ENCODE measurements around the gene RIMBP2.

RIMBP2 gene

GRCh38 chr12:130683080-130683479 lies 33.0 kb downstream of the RIMBP2 start:
- H3K4me3 ChIP-seq (ENCODE audit: control insufficient read depth in 1 of 7, extremely low read depth in 1 of 7, insufficient read depth in 4 of 7, low read depth in 2 of 7, low read length in 6 of 7): no peak overlapping the region
- H3K4me1 ChIP-seq (ENCODE audit: control extremely low read depth in 1 of 4, control insufficient read depth in 4 of 4, insufficient read depth in 4 of 4, low read length in 3 of 4): peaks cover 0 to under 1% (median 0%) of the 10 kb centered on the region in 4 experiments
- no peak for DNase-seq
- H3K27ac ChIP-seq (ENCODE audit: insufficient read depth in 1 of 2, low read depth in 1 of 2, low read length in 2 of 2, poor library complexity in 1 of 2, severe bottlenecking in 2 of 2): no peak overlapping the region
- CTCF ChIA-PET: interaction anchor here (0.7 kb wide), 1 partner anchor 27 kb away, joined by 3 read pairs; no protein-coding TSS in a partner anchor
- WGBS (ENCODE audit: insufficient coverage): 98% methylated on average over 7 of the region's 7 CpGs
- H3K27me3 ChIP-seq (replicated peaks in 2 of 5; ENCODE audit: control insufficient read depth in 4 of 5, insufficient read depth in 5 of 5, low read length in 4 of 5): peaks cover 0 to 47% (median 3%) of the 10 kb centered on the region in 5 experiments
- POLR2A ChIA-PET: no interaction called here
- H3K9me3 ChIP-seq (ENCODE audit: control extremely low read depth in 1 of 5, control insufficient read depth in 4 of 5, insufficient read depth in 2 of 5, low read depth in 1 of 5, low read length in 4 of 5): no peaks in the 10 kb centered on the region
- H3K36me3 ChIP-seq (ENCODE audit: control insufficient read depth in 4 of 4, insufficient read depth in 4 of 4, low read length in 3 of 4): no peaks in the 10 kb centered on the region

- Histone ChIP-seq H3K36me3 (ENCODE audit: control insufficient read depth in 4 of 4, insufficient read depth in 4 of 4, low read length in 3 of 4) (no peaks in the 10 kb centered on the region), H3K4me3 (ENCODE audit: control insufficient read depth in 1 of 7, extremely low read depth in 1 of 7, insufficient read depth in 4 of 7, low read depth in 2 of 7, low read length in 6 of 7) (no peak overlapping the region), H3K4me1 (ENCODE audit: control extremely low read depth in 1 of 4, control insufficient read depth in 4 of 4, insufficient read depth in 4 of 4, low read length in 3 of 4) (peaks cover 0 to 2% (median 0%) of the 10 kb centered on the region in 4 experiments), H3K9me3 (ENCODE audit: control extremely low read depth in 1 of 5, control insufficient read depth in 4 of 5, insufficient read depth in 2 of 5, low read depth in 1 of 5, low read length in 4 of 5) (peaks cover 0 to 3% (median 0%) of the 10 kb centered on the region in 5 experiments), H3K27ac (ENCODE audit: insufficient read depth in 1 of 2, low read depth in 1 of 2, low read length in 2 of 2, poor library complexity in 1 of 2, severe bottlenecking in 2 of 2) (no peak overlapping the region), H3K27me3 (replicated peaks in 2 of 5; ENCODE audit: control insufficient read depth in 4 of 5, insufficient read depth in 5 of 5, low read length in 4 of 5) (peaks cover 0 to 22% (median 0%) of the 10 kb centered on the region in 5 experiments)
- 94% methylated on average over 13 of the region's 15 CpGs for WGBS (ENCODE audit: insufficient coverage)
- ChIA-PET CTCF (no interaction called here), POLR2A (no interaction called here)
- no peak for DNase-seq
Measured at GRCh38 chr12:130680451-130680990, 35.6 kb downstream of the RIMBP2 start.

GRCh38 chr12:130677957-130678558 lies 38.0 kb downstream of the RIMBP2 start:
- Histone ChIP-seq H3K9me3 (ENCODE audit: control extremely low read depth in 1 of 5, control insufficient read depth in 4 of 5, insufficient read depth in 2 of 5, low read depth in 1 of 5, low read length in 4 of 5) (peaks cover 0 to 4% (median 3%) of the 10 kb centered on the region in 5 experiments), H3K36me3 (ENCODE audit: control insufficient read depth in 4 of 4, insufficient read depth in 4 of 4, low read length in 3 of 4) (no peaks in the 10 kb centered on the region), H3K27me3 (replicated peaks in 2 of 5; ENCODE audit: control insufficient read depth in 4 of 5, insufficient read depth in 5 of 5, low read length in 4 of 5) (peaks cover 0 to 12% (median 0%) of the 10 kb centered on the region in 5 experiments), H3K4me3 (ENCODE audit: control insufficient read depth in 1 of 7, extremely low read depth in 1 of 7, insufficient read depth in 4 of 7, low read depth in 2 of 7, low read length in 6 of 7) (no peak overlapping the region), H3K27ac (ENCODE audit: insufficient read depth in 1 of 2, low read depth in 1 of 2, low read length in 2 of 2, poor library complexity in 1 of 2, severe bottlenecking in 2 of 2) (no peak overlapping the region), H3K4me1 (ENCODE audit: control extremely low read depth in 1 of 4, control insufficient read depth in 4 of 4, insufficient read depth in 4 of 4, low read length in 3 of 4) (peaks cover 0 to 2% (median 0%) of the 10 kb centered on the region in 4 experiments)
- POLR2A ChIA-PET: no interaction called here
- CTCF ChIA-PET: no interaction called here
- no peak for DNase-seq
- 95% methylated on average over 22 of the region's 23 CpGs for WGBS (ENCODE audit: insufficient coverage)

GRCh38 chr12:130675791-130676190 lies 40.3 kb downstream of the RIMBP2 start:
- no peak overlapping the region for H3K27ac ChIP-seq (ENCODE audit: insufficient read depth in 1 of 2, low read depth in 1 of 2, low read length in 2 of 2, poor library complexity in 1 of 2, severe bottlenecking in 2 of 2)
- peaks cover 0 to 4% (median 3%) of the 10 kb centered on the region in 5 experiments for H3K9me3 ChIP-seq (ENCODE audit: control extremely low read depth in 1 of 5, control insufficient read depth in 4 of 5, insufficient read depth in 2 of 5, low read depth in 1 of 5, low read length in 4 of 5)
- ChIA-PET CTCF (no interaction called here), POLR2A (no interaction called here)
- H3K4me1 ChIP-seq (ENCODE audit: control extremely low read depth in 1 of 4, control insufficient read depth in 4 of 4, insufficient read depth in 4 of 4, low read length in 3 of 4): peaks cover 0 to 2% (median 0%) of the 10 kb centered on the region in 4 experiments
- H3K36me3 ChIP-seq (ENCODE audit: control insufficient read depth in 4 of 4, insufficient read depth in 4 of 4, low read length in 3 of 4): no peaks in the 10 kb centered on the region
- H3K4me3 ChIP-seq (ENCODE audit: control insufficient read depth in 1 of 7, extremely low read depth in 1 of 7, insufficient read depth in 4 of 7, low read depth in 2 of 7, low read length in 6 of 7): no peak overlapping the region
- no peak for DNase-seq
- peaks cover 0 to 6% (median 0%) of the 10 kb centered on the region in 5 experiments for H3K27me3 ChIP-seq (replicated peaks in 2 of 5; ENCODE audit: control insufficient read depth in 4 of 5, insufficient read depth in 5 of 5, low read length in 4 of 5)
- WGBS (ENCODE audit: insufficient coverage): 97% methylated on average over 15 of the region's 15 CpGs

- DNase-seq: no peak
- ChIA-PET POLR2A (no interaction called here), CTCF (no interaction called here)
- 97% methylated on average over 13 of the region's 16 CpGs for WGBS (ENCODE audit: insufficient coverage)
- H3K4me3 ChIP-seq (ENCODE audit: control insufficient read depth in 1 of 7, extremely low read depth in 1 of 7, insufficient read depth in 4 of 7, low read depth in 2 of 7, low read length in 6 of 7): no peak overlapping the region
- no peak overlapping the region for H3K27ac ChIP-seq (ENCODE audit: insufficient read depth in 1 of 2, low read depth in 1 of 2, low read length in 2 of 2, poor library complexity in 1 of 2, severe bottlenecking in 2 of 2)
- peaks cover 0 to 3% (median 0%) of the 10 kb centered on the region in 5 experiments for H3K27me3 ChIP-seq (replicated peaks in 2 of 5; ENCODE audit: control insufficient read depth in 4 of 5, insufficient read depth in 5 of 5, low read length in 4 of 5)
- peaks cover 0 to 4% (median 3%) of the 10 kb centered on the region in 5 experiments for H3K9me3 ChIP-seq (ENCODE audit: control extremely low read depth in 1 of 5, control insufficient read depth in 4 of 5, insufficient read depth in 2 of 5, low read depth in 1 of 5, low read length in 4 of 5)
- H3K36me3 ChIP-seq (ENCODE audit: control insufficient read depth in 4 of 4, insufficient read depth in 4 of 4, low read length in 3 of 4): no peaks in the 10 kb centered on the region
- H3K4me1 ChIP-seq (ENCODE audit: control extremely low read depth in 1 of 4, control insufficient read depth in 4 of 4, insufficient read depth in 4 of 4, low read length in 3 of 4): peaks cover 0 to 2% (median 0%) of the 10 kb centered on the region in 4 experiments
Measured at GRCh38 chr12:130675121-130675520, 41.0 kb downstream of the RIMBP2 start.

GRCh38 chr12:130674676-130675075 lies 41.4 kb downstream of the RIMBP2 start:
- Histone ChIP-seq H3K27ac (ENCODE audit: insufficient read depth in 1 of 2, low read depth in 1 of 2, low read length in 2 of 2, poor library complexity in 1 of 2, severe bottlenecking in 2 of 2) (no peak overlapping the region), H3K27me3 (replicated peaks in 2 of 5; ENCODE audit: control insufficient read depth in 4 of 5, insufficient read depth in 5 of 5, low read length in 4 of 5) (peaks cover 0 to 2% (median 0%) of the 10 kb centered on the region in 5 experiments), H3K4me1 (ENCODE audit: control extremely low read depth in 1 of 4, control insufficient read depth in 4 of 4, insufficient read depth in 4 of 4, low read length in 3 of 4) (peaks cover 0 to 2% (median 0%) of the 10 kb centered on the region in 4 experiments), H3K4me3 (ENCODE audit: control insufficient read depth in 1 of 7, extremely low read depth in 1 of 7, insufficient read depth in 4 of 7, low read depth in 2 of 7, low read length in 6 of 7) (no peak overlapping the region), H3K9me3 (ENCODE audit: control extremely low read depth in 1 of 5, control insufficient read depth in 4 of 5, insufficient read depth in 2 of 5, low read depth in 1 of 5, low read length in 4 of 5) (peaks cover 0 to 5% (median 3%) of the 10 kb centered on the region in 5 experiments), H3K36me3 (ENCODE audit: control insufficient read depth in 4 of 4, insufficient read depth in 4 of 4, low read length in 3 of 4) (no peaks in the 10 kb centered on the region)
- 98% methylated on average over 24 of the region's 24 CpGs for WGBS (ENCODE audit: insufficient coverage)
- DNase-seq: no peak
- CTCF ChIA-PET: no interaction called here
- POLR2A ChIA-PET: no interaction called here

- Histone ChIP-seq H3K9me3 (ENCODE audit: control extremely low read depth in 1 of 5, control insufficient read depth in 4 of 5, insufficient read depth in 2 of 5, low read depth in 1 of 5, low read length in 4 of 5) (peaks cover 0 to 12% (median 10%) of the 10 kb centered on the region in 5 experiments), H3K4me3 (ENCODE audit: control insufficient read depth in 1 of 7, extremely low read depth in 1 of 7, insufficient read depth in 4 of 7, low read depth in 2 of 7, low read length in 6 of 7) (no peak overlapping the region), H3K36me3 (ENCODE audit: control insufficient read depth in 4 of 4, insufficient read depth in 4 of 4, low read length in 3 of 4) (no peaks in the 10 kb centered on the region), H3K27me3 (replicated peaks in 2 of 5; ENCODE audit: control insufficient read depth in 4 of 5, insufficient read depth in 5 of 5, low read length in 4 of 5) (peaks cover 0 to 2% (median 0%) of the 10 kb centered on the region in 5 experiments), H3K27ac (ENCODE audit: insufficient read depth in 1 of 2, low read depth in 1 of 2, low read length in 2 of 2, poor library complexity in 1 of 2, severe bottlenecking in 2 of 2) (no peak overlapping the region), H3K4me1 (ENCODE audit: control extremely low read depth in 1 of 4, control insufficient read depth in 4 of 4, insufficient read depth in 4 of 4, low read length in 3 of 4) (peaks cover 0 to 2% (median 0%) of the 10 kb centered on the region in 4 experiments)
- CTCF ChIA-PET: no interaction called here
- no peak for DNase-seq
- POLR2A ChIA-PET: interaction anchor here (0.7 kb wide), 1 partner anchor 20 kb away, joined by 4 read pairs; no protein-coding TSS in a partner anchor
- WGBS (ENCODE audit: insufficient coverage): 81% methylated on average over 17 of the region's 17 CpGs
Measured at GRCh38 chr12:130673036-130673705, 42.9 kb downstream of the RIMBP2 start.
